Measurements from ENCODE around the gene ARHGEF18. TPM values are rescaled to one million over a fixed set of nuclear protein-coding genes. Genes with fewer than 3 reads are reported as not detected.
"Not testable (repeated sequence)": the region's sequence is repeated elsewhere in the genome, so short reads cannot be mapped to it uniquely, and the experiment has no call there.

Gene ARHGEF18
- total RNA-seq, 1 donor from 2014 or later = 47.8 TPM

DNA sequence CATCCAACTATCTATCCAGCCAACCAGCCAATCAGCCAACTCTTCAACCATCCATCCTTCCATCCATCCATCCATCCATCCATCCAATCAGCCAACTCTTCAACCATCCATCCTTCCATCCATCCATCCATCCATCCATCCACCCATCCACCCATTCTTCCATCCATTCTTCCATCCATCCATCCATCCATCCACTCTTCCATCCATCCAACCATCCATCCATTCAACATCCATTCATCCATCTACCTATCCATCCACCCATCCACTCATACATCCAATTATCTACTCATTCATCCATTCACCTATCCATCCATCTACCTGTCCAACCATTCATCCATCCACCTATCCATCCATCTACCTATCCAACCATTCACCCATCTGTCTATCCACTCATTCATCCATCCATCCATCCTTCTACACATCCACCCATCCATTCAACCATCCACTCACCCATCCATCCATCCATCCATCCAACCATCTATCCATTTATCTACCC, 9.4 kb downstream of the ARHGEF18 start:
- Mint-ChIP-seq H3K4me3 (no peak overlapping the region), H3K27me3 (ENCODE audit: low read depth) (peaks cover 10% of the 10 kb centered on the region), H3K27ac (no peak overlapping the region), H3K36me3 (no peaks in the 10 kb centered on the region), H3K9me3 (no peaks in the 10 kb centered on the region), H3K4me1 (peaks cover 2% of the 10 kb centered on the region)
- no peak for DNase-seq (ENCODE audit: low spot score in 2 of 2, unreplicated experiment in 2 of 2)
- TF ChIP-seq, protein P1, sequence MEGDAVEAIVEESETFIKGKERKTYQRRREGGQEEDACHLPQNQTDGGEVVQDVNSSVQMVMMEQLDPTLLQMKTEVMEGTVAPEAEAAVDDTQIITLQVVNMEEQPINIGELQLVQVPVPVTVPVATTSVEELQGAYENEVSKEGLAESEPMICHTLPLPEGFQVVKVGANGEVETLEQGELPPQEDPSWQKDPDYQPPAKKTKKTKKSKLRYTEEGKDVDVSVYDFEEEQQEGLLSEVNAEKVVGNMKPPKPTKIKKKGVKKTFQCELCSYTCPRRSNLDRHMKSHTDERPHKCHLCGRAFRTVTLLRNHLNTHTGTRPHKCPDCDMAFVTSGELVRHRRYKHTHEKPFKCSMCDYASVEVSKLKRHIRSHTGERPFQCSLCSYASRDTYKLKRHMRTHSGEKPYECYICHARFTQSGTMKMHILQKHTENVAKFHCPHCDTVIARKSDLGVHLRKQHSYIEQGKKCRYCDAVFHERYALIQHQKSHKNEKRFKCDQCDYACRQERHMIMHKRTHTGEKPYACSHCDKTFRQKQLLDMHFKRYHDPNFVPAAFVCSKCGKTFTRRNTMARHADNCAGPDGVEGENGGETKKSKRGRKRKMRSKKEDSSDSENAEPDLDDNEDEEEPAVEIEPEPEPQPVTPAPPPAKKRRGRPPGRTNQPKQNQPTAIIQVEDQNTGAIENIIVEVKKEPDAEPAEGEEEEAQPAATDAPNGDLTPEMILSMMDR (IDR thresholded peaks at IDR 0.05; ENCODE audit: unreplicated experiment) = no peak

DNA sequence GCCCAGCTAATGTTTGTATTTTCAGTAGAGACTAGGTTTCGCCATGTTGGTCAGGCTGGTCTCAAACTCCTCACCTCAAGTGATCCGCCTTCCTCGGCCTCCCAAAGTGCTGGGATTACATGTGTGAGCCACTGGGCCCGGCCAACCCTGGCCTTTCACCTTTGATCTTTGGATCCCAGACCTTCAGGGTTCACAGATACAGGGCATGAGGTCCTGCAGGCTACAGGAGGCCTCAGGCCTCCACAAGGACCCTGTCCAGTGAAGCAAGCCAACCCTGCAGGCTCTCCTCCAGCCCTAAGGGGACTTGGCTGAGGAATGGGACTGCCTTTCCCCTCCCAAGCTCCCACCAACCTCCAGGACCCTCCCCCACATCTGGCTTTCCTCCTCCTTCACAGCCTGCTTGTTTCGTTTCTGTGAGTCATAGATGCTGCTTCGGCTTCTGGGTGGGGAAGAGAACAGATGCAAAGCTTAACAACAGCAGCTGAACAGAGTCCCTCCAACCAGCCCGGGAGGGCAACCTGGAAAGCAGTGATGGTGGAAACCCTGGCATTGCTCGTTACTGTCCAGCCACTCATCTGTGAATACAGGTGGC, 11.8 kb downstream of the ARHGEF18 start:
- H3K36me3 Mint-ChIP-seq = no peaks in the 10 kb centered on the region
- TF ChIP-seq, protein P1 (IDR thresholded peaks at IDR 0.05; ENCODE audit: unreplicated experiment) = no peak
- no peaks in the 10 kb centered on the region for H3K9me3 Mint-ChIP-seq
- H3K27me3 Mint-ChIP-seq (ENCODE audit: low read depth) = peaks cover 24% of the 10 kb centered on the region
- H3K4me1 Mint-ChIP-seq = peaks cover 2% of the 10 kb centered on the region
- no peak overlapping the region for H3K4me3 Mint-ChIP-seq
- H3K27ac Mint-ChIP-seq = no peak overlapping the region
- no peak for DNase-seq (ENCODE audit: low spot score in 2 of 2, unreplicated experiment in 2 of 2)

DNA sequence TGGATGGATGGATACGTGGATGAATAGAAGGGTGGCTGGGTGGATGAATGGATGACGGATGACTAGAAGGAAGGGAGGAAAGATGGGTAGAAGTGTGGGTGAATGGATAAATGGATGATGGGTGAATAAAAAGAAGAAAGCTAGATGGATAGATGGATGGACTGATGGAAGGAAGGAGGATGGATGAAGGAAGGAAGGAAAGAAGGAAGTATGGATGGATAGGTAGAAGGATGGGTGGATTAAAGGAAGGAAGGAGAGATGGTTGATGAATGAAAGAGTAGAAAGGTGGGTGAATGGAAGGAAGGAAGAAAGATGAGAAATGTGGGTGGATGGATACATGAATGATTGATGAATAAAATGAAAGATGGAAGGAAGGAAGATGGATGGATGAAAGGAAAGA, 14.5 kb downstream of the ARHGEF18 start:
- no peaks in the 10 kb centered on the region for H3K4me1 Mint-ChIP-seq
- no peak overlapping the region for H3K4me3 Mint-ChIP-seq
- no peak overlapping the region for H3K27ac Mint-ChIP-seq
- no peak for DNase-seq (ENCODE audit: low spot score in 2 of 2, unreplicated experiment in 2 of 2)
- H3K27me3 Mint-ChIP-seq (ENCODE audit: low read depth) = peaks cover 24% of the 10 kb centered on the region
- no peaks in the 10 kb centered on the region for H3K9me3 Mint-ChIP-seq
- H3K36me3 Mint-ChIP-seq = no peaks in the 10 kb centered on the region
- TF ChIP-seq, protein P1 (IDR thresholded peaks at IDR 0.05; ENCODE audit: unreplicated experiment) = no peak

DNA sequence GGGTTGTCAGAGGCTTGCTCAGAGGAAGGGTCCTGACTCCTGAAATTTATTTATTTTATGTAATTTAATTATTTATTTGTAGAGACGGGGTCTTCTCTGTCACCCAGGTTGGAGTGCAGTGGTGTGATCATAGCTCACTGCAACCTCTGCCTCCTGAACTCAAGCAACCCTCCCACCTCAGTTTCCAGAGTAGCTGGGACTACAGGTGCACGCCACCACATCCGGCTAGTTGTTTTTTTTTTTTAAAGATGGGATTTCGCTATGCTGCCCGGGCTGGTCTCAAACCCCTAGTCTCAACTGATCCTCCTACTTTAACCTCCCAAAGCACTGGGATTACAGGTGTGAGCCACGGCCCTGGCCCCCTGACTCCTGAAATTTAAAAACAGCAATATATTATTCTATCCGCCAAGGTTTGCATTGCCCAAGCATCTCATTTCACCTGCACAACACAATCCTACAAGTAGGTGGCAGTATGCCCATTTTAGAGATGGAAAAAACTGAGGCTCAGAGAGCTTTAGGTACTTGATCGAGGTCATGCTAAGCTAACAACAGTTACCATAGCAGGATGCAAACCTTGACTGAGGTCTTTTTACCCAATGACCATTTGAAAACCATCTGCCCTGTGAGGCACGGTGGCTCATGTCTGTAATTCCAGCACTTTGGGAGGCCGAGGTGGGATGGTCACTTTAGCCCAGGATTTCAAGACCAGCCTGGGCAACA, 18.1 kb downstream of the ARHGEF18 start:
- TF ChIP-seq, protein P1 (IDR thresholded peaks at IDR 0.05; ENCODE audit: unreplicated experiment) = peak; percentile 57
- no peaks in the 10 kb centered on the region for H3K36me3 Mint-ChIP-seq
- H3K27me3 Mint-ChIP-seq (ENCODE audit: low read depth) = peaks cover 26% of the 10 kb centered on the region
- H3K9me3 Mint-ChIP-seq = no peaks in the 10 kb centered on the region
- peaks cover 5% of the 10 kb centered on the region for H3K4me1 Mint-ChIP-seq
- no peak overlapping the region for H3K27ac Mint-ChIP-seq
- no peak overlapping the region for H3K4me3 Mint-ChIP-seq
- DNase-seq (ENCODE audit: low spot score in 2 of 2, unreplicated experiment in 2 of 2) = no peak

DNA sequence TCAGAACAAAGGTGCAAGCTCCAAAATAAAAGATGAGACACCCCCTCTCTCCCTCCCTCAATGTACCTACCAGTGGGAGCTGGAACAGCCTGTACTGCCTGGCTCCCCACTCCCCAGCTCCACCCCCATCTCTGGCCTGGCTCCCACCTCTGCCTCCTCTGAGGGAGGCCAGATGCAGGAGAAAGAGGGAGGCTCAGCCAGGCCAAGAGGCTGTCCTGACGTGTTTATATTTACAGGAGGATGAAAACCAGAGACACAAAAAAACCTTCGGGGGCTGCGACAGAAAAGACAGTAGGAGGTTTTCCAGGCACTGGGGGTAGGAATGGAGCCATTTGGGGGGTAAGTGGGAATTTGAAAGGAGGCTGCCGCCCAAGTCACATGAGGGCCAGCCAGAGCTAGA, 19.7 kb downstream of the ARHGEF18 start:
- no peak for DNase-seq (ENCODE audit: low spot score in 2 of 2, unreplicated experiment in 2 of 2)
- peaks cover 2% of the 10 kb centered on the region for H3K36me3 Mint-ChIP-seq
- H3K27me3 Mint-ChIP-seq (ENCODE audit: low read depth) = peaks cover 18% of the 10 kb centered on the region
- H3K4me1 Mint-ChIP-seq = peaks cover 5% of the 10 kb centered on the region
- no peaks in the 10 kb centered on the region for H3K9me3 Mint-ChIP-seq
- no peak overlapping the region for H3K4me3 Mint-ChIP-seq
- TF ChIP-seq, protein P1 (IDR thresholded peaks at IDR 0.05; ENCODE audit: unreplicated experiment) = no peak
- peak overlapping the region; percentile 44 for H3K27ac Mint-ChIP-seq

DNA sequence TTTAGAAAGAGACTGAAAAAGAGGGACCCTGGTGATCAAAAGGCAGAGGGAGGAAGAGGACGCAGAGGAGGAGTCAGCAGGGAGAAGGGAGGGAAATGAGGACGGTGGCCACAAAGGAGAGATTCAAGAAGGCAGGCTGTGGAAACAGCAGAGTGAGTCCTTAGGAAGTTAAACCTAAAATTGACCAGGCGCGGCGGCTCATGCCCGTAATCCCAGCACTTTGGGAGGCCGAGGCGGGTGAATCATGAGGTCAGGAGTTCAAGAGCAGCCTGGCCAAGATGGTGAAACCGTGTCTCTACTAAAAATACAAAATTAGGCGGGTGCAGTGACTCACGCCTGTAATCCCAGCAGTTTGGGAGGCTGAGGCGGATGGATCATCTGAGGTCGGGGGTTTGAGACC, 20.1 kb downstream of the ARHGEF18 start:
- not testable (repeated sequence) for H3K9me3 Mint-ChIP-seq; H3K36me3 Mint-ChIP-seq; H3K4me3 Mint-ChIP-seq; DNase-seq (ENCODE audit: low spot score in 2 of 2, unreplicated experiment in 2 of 2); H3K4me1 Mint-ChIP-seq
- Mint-ChIP-seq H3K27me3 (ENCODE audit: low read depth) (peaks cover 14% of the 10 kb centered on the region), H3K27ac (peak overlapping the region; percentile 44)
